Caco-2 (cell line): ENCODE measurements around the gene FHAD1. TPM values are rescaled to one million over a fixed set of nuclear protein-coding genes. Genes with fewer than 3 reads are reported as not detected.
A peak's percentile ranks its signal among the peaks of the same experiment; 100 is the strongest.

Experiments
- BruUV-seq: library from RNA; stranded (reverse); fragments of 400-500 nt; replicated peaks from 2 replicates; lab custom pipeline; 2021; lab: Mats Ljungman, UMichigan
- CTCF ChIA-PET: fragments of 300-600 bp; sonication (Branson Sonifier 250); formaldehyde crosslinking; loops from one replicate; lab custom pipeline; 2022; ENCODE audit warnings: antibody characterized with exemption; lab: Charles Lee
- POLR2A ChIA-PET: fragments of 300-600 bp; sonication (Branson Sonifier 250); formaldehyde crosslinking; loops from one replicate; lab custom pipeline; 2022; ENCODE audit warnings: antibody characterized with exemption; lab: Charles Lee
- DNase-seq, 2 experiments: peaks; one replicate each; pipeline versions ENCODE4 v3.0.0 to v3.0.0-alpha.2; 2020 to 2022
- H3K27me3 ChIP-seq: replicated peaks from 2 replicates; pipeline ENCODE4 v1.6.0; 2011; ENCODE audit warnings: low read length; ENCODE audit not compliant: control insufficient read depth, insufficient read depth
- H3K36me3 ChIP-seq: 2 replicates; pipeline ENCODE4 v1.5.1; 2011; ENCODE audit warnings: low read length; ENCODE audit not compliant: control insufficient read depth, insufficient read depth
- H3K4me1 ChIP-seq: fragments of 250-450 bp; sonication (Bioruptor Pico); 2 replicates; pipeline ENCODE4 v1.5.1; 2020; ENCODE audit warnings: mild to moderate bottlenecking
- H3K4me3 ChIP-seq: 2 replicates; pipeline ENCODE4 v1.5.1; 2011; ENCODE audit warnings: low read depth, mild to moderate bottlenecking, control low read depth, low read length
- H3K9me3 ChIP-seq: fragments of 250-450 bp; sonication (Bioruptor Pico); 2 replicates; pipeline ENCODE4 v1.5.1; 2020; ENCODE audit warnings: mild to moderate bottlenecking, moderate library complexity
- H3K27ac Mint-ChIP-seq: one replicate; pipeline ENCODE4 v1.8.0; 2022; ENCODE audit warnings: mixed read lengths; ENCODE audit not compliant: unreplicated experiment
- H3K27me3 Mint-ChIP-seq: one replicate; pipeline ENCODE4 v1.8.0; 2022; ENCODE audit warnings: mixed read lengths; ENCODE audit not compliant: insufficient read depth, unreplicated experiment
- H3K36me3 Mint-ChIP-seq: one replicate; pipeline ENCODE4 v1.8.0; 2022; ENCODE audit warnings: mild to moderate bottlenecking, mixed read lengths; ENCODE audit not compliant: insufficient read depth, unreplicated experiment
- H3K4me1 Mint-ChIP-seq: one replicate; pipeline ENCODE4 v1.8.0; 2022; ENCODE audit warnings: low read depth, mixed read lengths; ENCODE audit not compliant: unreplicated experiment
- H3K4me3 Mint-ChIP-seq: one replicate; pipeline ENCODE4 v1.8.0; 2022; ENCODE audit warnings: mild to moderate bottlenecking, moderate library complexity, mixed read lengths; ENCODE audit not compliant: unreplicated experiment
- H3K9me3 Mint-ChIP-seq: one replicate; pipeline ENCODE4 v1.8.0; 2022; ENCODE audit warnings: mixed read lengths; ENCODE audit not compliant: unreplicated experiment
- CTCF ChIP-seq, 2 experiments: fragments of 200-600 bp in 1 of 2; IDR thresholded peaks; 1 replicate in 1 of 2; 2 replicates in 1 of 2; pipeline versions ENCODE4 v1.5.1 to v1.8.0; 2011 to 2022; ENCODE audit warnings: antibody characterized with exemption in 1 of 2, control low read depth in 1 of 2, inconsistent platforms in 1 of 2, low read depth in 1 of 2, low read length in 1 of 2, mild to moderate bottlenecking in 1 of 2, moderate library complexity in 1 of 2; ENCODE audit not compliant: insufficient read depth in 1 of 2, severe bottlenecking in 1 of 2, unreplicated experiment in 1 of 2
- intact Hi-C: fragments of 100-400 bp; cut with micrococcal nuclease; formaldehyde crosslinking; loops from one replicate; pipeline ENCODE4 v1.10.0; 2022; ENCODE audit not compliant: unreplicated experiment
- total RNA-seq: library from RNA; stranded (reverse); gene quantifications from 2 replicates; pipeline ENCODE4 v1.2.3, GENCODE V29; 2022

FHAD1 gene
- total RNA-seq, 1 experiment from 2014 or later: 0.18 TPM

GRCh38 chr1:15323989-15324868 is 77.2 kb downstream of the FHAD1 start:
- H3K4me1 Mint-ChIP-seq: peaks cover 14% of the 10 kb centered on the region
- peaks cover 6% of the 10 kb centered on the region for H3K36me3 Mint-ChIP-seq
- H3K4me3 Mint-ChIP-seq: no peak overlapping the region
- H3K9me3 Mint-ChIP-seq: no peaks in the 10 kb centered on the region
- BruUV-seq: no TSS peak
- no peak overlapping the region for H3K27ac Mint-ChIP-seq
- H3K27me3 ChIP-seq: no peaks in the 10 kb centered on the region
- no peaks in the 10 kb centered on the region for H3K9me3 ChIP-seq
- H3K4me3 ChIP-seq: no peak overlapping the region
- peaks cover 8% of the 10 kb centered on the region; the same call in 1 of the 2 replicates for H3K4me1 ChIP-seq
- H3K36me3 ChIP-seq: no peaks in the 10 kb centered on the region
- TF ChIP-seq CTCF (IDR thresholded peaks at IDR 0.05; ENCODE audit: insufficient read depth in 1 of 2, low read depth in 1 of 2, low read length in 1 of 2, severe bottlenecking in 1 of 2, unreplicated experiment in 1 of 2): no peak
- H3K27me3 Mint-ChIP-seq: no peaks in the 10 kb centered on the region
- peak in 1 of 2 experiments; percentile 12 for DNase-seq
- CTCF ChIA-PET: interaction anchor here (0.9 to 1.5 kb wide), 5 partner anchors 16 to 120 kb away, joined by 3 to 32 read pairs (median 5); no protein-coding TSS in a partner anchor
- intact Hi-C loops: loop anchor here (1.0 to 5.0 kb wide), 3 partner anchors 88 to 177 kb away; no protein-coding TSS in a partner anchor
- POLR2A ChIA-PET: no interaction called here

GRCh38 chr1:15324869-15325335 is 77.9 kb downstream of the FHAD1 start:
- no TSS peak for BruUV-seq
- Histone ChIP-seq H3K27me3 (no peaks in the 10 kb centered on the region), H3K4me3 (no peak overlapping the region), H3K9me3 (no peaks in the 10 kb centered on the region), H3K4me1 (peaks cover 8% of the 10 kb centered on the region; the same call in 1 of the 2 replicates), H3K36me3 (no peaks in the 10 kb centered on the region)
- ChIA-PET POLR2A (no interaction called here), CTCF (interaction anchor here (0.9 kb wide), 1 partner anchor 106 kb away, joined by 5 read pairs; no protein-coding TSS in a partner anchor)
- peaks cover 14% of the 10 kb centered on the region for H3K4me1 Mint-ChIP-seq
- no peak for TF ChIP-seq CTCF (IDR thresholded peaks at IDR 0.05; ENCODE audit: insufficient read depth in 1 of 2, low read depth in 1 of 2, low read length in 1 of 2, severe bottlenecking in 1 of 2, unreplicated experiment in 1 of 2)
- H3K27me3 Mint-ChIP-seq: no peaks in the 10 kb centered on the region
- peaks cover 6% of the 10 kb centered on the region for H3K36me3 Mint-ChIP-seq
- no peak overlapping the region for H3K4me3 Mint-ChIP-seq
- H3K27ac Mint-ChIP-seq: no peak overlapping the region
- DNase-seq: no peak
- intact Hi-C loops: loop anchor here (5.0 kb wide), 1 partner anchor 87 kb away; no protein-coding TSS in a partner anchor
- H3K9me3 Mint-ChIP-seq: no peaks in the 10 kb centered on the region

GRCh38 chr1:15325375-15326085 is 78.5 kb downstream of the FHAD1 start:
- no peaks in the 10 kb centered on the region for H3K9me3 Mint-ChIP-seq
- no peak for TF ChIP-seq CTCF (IDR thresholded peaks at IDR 0.05; ENCODE audit: insufficient read depth in 1 of 2, low read depth in 1 of 2, low read length in 1 of 2, severe bottlenecking in 1 of 2, unreplicated experiment in 1 of 2)
- Histone ChIP-seq H3K4me3 (no peak overlapping the region), H3K36me3 (no peaks in the 10 kb centered on the region), H3K27me3 (no peaks in the 10 kb centered on the region), H3K4me1 (peaks cover 8% of the 10 kb centered on the region; the same call in 1 of the 2 replicates), H3K9me3 (no peaks in the 10 kb centered on the region)
- H3K27me3 Mint-ChIP-seq: no peaks in the 10 kb centered on the region
- peak overlapping the region; percentile 68 for H3K27ac Mint-ChIP-seq
- ChIA-PET CTCF (no interaction called here), POLR2A (no interaction called here)
- no peak for DNase-seq
- intact Hi-C loops: no loop called here
- peaks cover 6% of the 10 kb centered on the region for H3K36me3 Mint-ChIP-seq
- H3K4me3 Mint-ChIP-seq: no peak overlapping the region
- no TSS peak for BruUV-seq
- H3K4me1 Mint-ChIP-seq: peaks cover 14% of the 10 kb centered on the region
